ENCODE results near the gene DDA1. TPM values are rescaled to one million over a fixed set of nuclear protein-coding genes. Genes with fewer than 3 reads are reported as not detected.

The DDA1 gene
- total RNA-seq, 1 donor from 2014 or later = 33.7 TPM

DNA sequence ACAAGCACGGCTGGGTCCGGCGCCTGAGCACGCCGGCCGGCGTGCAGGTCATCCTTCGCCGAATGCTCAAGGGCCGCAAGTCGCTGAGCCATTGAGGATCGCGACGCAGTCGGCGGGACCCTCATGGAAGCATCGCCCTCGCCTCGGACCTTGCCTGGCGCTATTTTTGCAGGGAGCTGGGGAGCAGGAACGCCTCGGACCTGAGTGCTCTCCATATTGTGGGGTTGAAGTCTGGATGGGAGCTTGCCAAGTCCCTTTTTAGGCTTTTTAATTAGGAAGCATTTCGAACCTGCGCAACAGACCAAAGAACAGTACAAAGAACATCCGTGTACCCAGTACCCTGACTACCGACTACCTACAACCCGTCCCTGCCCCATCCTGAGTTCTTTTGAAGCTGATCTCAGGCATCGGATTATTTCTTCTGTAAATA, 3.1 kb upstream of the DDA1 start:
- intact Hi-C loops (cut with micrococcal nuclease) = no loop called here

DNA sequence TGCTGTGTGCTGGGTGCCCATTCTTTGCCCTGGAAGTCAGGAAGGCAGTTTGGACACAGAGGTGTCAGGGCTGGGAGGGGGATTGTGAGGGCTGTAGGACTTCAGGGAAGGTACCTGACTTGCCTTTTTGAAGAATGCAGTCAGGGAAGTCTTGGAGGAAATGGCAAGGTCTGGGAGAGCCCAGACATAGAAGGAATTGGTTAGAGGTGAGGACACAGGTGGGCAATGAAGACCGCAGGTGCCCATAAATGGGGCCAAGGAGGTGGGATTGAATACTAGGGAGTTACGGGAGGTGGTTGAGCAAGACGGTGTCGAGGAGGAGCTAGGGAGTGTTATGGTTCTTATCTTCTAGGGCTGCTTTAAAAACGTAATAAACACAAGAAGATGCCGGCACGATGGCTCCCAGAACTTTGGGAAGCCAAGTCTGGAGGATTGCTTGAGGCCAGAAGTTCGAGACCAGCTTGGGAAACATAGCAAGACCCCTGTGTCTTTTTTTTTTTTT, 1.4 kb upstream of the DDA1 start:
- intact Hi-C loops (cut with micrococcal nuclease) = loop anchor here (2.0 kb wide), 1 partner anchor 15 kb away; no protein-coding TSS in a partner anchor

DNA sequence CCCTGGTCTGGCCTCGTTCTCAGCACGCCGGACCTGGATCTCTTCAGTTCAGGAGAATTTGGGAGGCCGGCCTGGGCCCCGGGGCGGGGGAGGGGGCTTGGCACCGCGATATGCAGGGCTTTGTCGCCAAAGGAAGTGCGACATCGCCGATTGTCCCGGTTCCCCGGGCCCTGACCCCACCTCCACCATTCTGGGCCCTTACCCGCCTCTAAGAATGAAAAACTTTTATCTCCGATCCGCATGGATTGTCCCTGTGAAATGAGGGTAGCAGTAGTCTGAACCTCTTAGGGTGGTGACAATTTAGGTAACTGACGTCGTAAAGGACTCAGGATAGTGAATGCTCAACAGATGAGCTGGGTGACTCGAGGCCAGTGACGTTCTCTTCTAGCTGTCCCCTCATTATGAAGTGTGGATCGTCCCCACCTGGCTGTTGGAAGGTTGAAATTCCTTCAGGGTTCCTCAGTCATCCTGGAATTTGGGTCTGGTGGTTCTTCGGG, 650 bp downstream of the DDA1 start:
- intact Hi-C loops (cut with micrococcal nuclease) = loop anchor here (1.0 to 2.0 kb wide), 4 partner anchors 17 to 109 kb away; partner anchors contain the start of genes BABAM1 and GTPBP3

- intact Hi-C loops (cut with micrococcal nuclease) = no loop called here
Measured at GRCh38 chr19:17311455-17312188, 2.3 kb downstream of the DDA1 start.

- intact Hi-C loops (cut with micrococcal nuclease) = no loop called here
Measured at GRCh38 chr19:17312189-17313113, 3.1 kb downstream of the DDA1 start.

GRCh38 chr19:17314007-17314593, 4.7 kb downstream of the DDA1 start:
- intact Hi-C loops (cut with micrococcal nuclease) = no loop called here

GRCh38 chr19:17318966-17319365, 9.6 kb downstream of the DDA1 start:
- intact Hi-C loops (cut with micrococcal nuclease) = no loop called here

GRCh38 chr19:17319473-17320238, 10.3 kb downstream of the DDA1 start:
- intact Hi-C loops (cut with micrococcal nuclease) = no loop called here

- intact Hi-C loops (cut with micrococcal nuclease) = no loop called here
Measured at GRCh38 chr19:17320435-17320834, 11.1 kb downstream of the DDA1 start.

GRCh38 chr19:17321655-17322489, 12.5 kb downstream of the DDA1 start:
- intact Hi-C loops (cut with micrococcal nuclease) = no loop called here

DNA sequence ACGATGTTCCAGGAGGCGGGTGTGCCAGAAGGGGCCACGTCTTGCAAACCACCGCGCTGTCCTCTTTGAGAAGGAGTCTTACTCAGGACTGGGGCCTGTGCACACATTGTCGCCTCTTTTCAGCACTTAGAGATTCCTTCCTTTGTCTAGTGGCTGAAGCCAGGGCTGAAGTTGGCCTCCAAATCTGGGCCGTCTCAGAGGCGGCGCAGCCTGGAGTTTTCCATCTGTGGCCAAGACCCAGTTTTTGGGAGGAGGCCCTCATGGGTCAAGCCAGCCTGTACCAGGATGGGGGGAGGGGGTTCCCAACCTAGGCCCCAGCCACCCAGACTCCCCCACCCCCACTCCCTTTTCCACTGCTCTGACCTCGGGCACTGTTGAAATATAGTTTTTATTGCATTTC, 13.5 kb downstream of the DDA1 start:
- intact Hi-C loops (cut with micrococcal nuclease) = no loop called here

DNA sequence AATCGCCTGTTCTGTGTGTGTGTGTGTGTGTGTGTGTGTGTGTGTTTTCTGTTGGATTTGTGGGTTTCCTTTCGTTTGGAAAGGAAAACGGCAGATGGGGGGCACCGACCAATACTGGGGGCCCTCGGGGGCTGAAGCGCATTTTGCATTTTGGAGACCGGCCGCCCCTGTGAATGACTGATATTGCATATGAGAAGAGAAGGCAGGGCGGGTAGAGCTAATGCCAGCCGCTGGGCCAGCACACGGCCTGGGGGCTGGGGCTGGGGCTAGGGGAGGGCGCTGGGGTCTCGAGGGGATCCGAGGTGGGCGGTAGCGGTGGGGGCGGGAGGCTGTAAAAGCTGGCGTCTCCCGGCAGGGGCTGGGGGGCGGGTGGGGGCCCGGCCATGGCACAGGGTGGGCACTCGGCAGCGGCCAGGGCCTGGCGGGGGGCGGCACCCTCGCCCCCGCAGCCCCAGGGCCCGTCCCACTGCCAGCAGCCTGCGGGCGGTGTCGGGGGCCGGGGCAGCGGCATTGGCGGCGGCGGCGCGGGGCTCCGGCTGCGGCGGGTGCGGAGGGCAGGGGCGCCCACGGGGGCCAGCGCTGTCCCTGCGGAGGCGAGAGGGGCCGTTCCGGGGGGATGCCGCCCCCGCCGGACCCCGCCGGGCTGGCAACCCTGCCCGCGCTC, 14.1 kb downstream of the DDA1 start:
- intact Hi-C loops (cut with micrococcal nuclease) = no loop called here

GRCh38 chr19:17323964-17324332, 14.6 kb downstream of the DDA1 start:
- intact Hi-C loops (cut with micrococcal nuclease) = no loop called here

DNA sequence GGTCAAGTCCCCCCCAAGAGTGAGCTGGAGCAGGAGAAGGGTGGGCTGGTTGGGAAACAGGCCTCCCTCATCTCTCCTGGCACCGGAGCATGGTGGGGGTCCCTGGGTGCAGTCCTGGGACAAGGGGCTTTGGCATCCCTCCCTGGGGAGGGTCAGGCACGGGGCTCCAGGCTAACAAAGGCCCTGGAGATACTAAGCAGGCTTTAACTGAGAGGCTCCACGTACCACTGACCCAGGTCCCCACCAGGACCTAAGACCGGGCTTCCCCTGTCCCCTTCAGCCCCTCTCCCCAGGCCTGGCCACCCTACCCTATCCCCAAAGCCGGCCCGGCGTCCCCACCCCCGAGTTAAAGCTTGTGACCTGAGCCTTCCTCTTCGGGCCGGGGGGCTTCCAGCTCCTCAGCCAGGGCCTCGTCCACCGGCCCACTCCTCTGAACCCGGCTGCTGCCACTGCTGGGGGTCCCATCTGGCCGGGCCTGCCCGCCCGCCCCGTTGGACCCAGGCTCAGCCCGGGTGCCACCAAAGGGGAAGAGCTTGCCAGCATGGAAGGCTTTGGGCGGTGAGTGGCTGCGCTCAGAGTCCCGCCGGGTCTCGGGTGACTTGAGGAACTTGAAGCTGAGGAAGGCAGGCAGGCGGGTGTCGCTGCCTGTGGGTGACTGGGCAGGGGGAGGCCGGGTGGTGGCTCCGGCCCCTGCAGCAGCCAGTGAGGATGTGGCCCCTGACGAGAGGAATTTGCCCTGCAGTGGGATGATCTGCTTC, 15.2 kb downstream of the DDA1 start:
- intact Hi-C loops (cut with micrococcal nuclease) = no loop called here

- intact Hi-C loops (cut with micrococcal nuclease) = no loop called here
Measured at GRCh38 chr19:17325133-17325532, 15.8 kb downstream of the DDA1 start.

GRCh38 chr19:17325881-17326594, 16.7 kb downstream of the DDA1 start:
- intact Hi-C loops (cut with micrococcal nuclease) = no loop called here

GRCh38 chr19:17326595-17326966, 17.2 kb downstream of the DDA1 start:
- intact Hi-C loops (cut with micrococcal nuclease) = no loop called here

GRCh38 chr19:17327068-17327653, 17.8 kb downstream of the DDA1 start:
- intact Hi-C loops (cut with micrococcal nuclease) = no loop called here
